Cardiac septum (tissue), 1 donor: ENCODE results near the gene PIBF1. TPM values are rescaled to one million over a fixed set of nuclear protein-coding genes. Genes with fewer than 3 reads are reported as not detected.
"Not testable (repeated sequence)": the region's sequence is repeated elsewhere in the genome, so short reads cannot be mapped to it uniquely, and the experiment has no call there.

Source experiments
- DNase-seq: peaks from one replicate; pipeline ENCODE4 v3.0.0-alpha.2; 2020; ENCODE audit warnings: low spot score
- intact Hi-C: fragments of 100-400 bp; cut with DNase I; formaldehyde crosslinking; loops from one replicate; pipeline ENCODE4 v1.14.0; 2022
- total RNA-seq: library from RNA; stranded (reverse); fragmentation: NEBNext Ultra II Directional; extraction: Animal tissue kit (Norgen Biotek cat#: 25700); gene quantifications from one replicate; pipeline ENCODE4 v1.2.1, GENCODE V29; 2021
- donor health status: DM: no; HTN: no; CAD: no.

PIBF1 gene
- total RNA-seq, 1 donor from 2014 or later: 14.2 TPM

- intact Hi-C loops: no loop called here
Observed at GRCh38 chr13:72986197-72986596, 204.3 kb downstream of the PIBF1 start.

GRCh38 chr13:72990953-72991352, 209.0 kb downstream of the PIBF1 start:
- intact Hi-C loops: no loop called here
- no peak for DNase-seq

More at GRCh38 chr13:72986197-72986596, 204.3 kb downstream of the PIBF1 start:
- DNase-seq: no peak

DNA sequence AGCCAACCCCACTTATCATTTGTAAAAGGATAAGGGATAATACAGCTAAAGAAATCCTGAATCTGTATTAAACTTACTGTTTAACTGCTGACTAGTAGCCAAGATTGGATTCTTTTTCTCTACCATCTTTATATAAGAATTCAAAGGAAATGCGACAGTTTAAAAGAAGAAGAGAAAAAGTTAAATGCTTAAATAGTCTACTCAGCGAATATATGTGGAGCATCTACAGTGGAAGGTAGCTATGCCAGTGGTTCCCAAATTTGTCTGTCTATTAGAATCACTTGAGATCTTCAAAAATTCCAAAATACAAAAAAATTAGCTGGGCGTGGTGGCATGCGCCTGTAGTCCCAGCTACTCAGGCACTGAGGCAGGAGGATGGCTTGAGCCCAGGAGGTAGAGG, 216.1 kb downstream of the PIBF1 start:
- intact Hi-C loops: no loop called here
- no peak for DNase-seq

DNA sequence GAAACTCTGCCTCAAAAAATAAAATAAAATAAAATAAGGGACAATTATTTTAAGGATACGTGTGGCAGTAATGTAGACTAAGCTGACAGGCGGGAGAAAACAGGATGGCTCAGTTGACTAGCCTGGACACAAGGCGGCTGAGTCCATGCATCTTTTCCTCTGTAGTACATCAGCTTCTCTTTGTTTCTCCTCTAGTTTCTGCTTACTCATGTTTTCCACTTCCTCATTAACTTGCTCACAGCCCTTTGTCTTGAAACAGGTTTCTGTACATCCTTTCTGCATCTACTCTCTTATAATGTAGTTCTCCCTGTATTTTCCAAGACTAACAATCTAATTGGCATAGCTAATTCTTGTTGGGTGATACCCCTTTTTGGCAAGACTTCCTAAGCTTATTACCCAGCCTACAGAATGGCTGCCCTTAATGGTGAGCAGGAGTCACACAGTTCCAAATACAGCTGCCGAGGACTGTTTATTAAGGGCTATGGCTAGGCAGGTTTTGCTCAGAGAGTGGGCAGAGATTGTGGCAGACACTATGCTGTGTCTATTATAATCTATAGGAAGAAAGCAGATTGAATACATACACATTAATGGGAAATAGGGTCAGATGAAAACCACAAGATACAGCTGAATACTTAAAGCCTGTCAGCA, 218.2 kb downstream of the PIBF1 start:
- DNase-seq: no peak
- intact Hi-C loops: no loop called here

DNA sequence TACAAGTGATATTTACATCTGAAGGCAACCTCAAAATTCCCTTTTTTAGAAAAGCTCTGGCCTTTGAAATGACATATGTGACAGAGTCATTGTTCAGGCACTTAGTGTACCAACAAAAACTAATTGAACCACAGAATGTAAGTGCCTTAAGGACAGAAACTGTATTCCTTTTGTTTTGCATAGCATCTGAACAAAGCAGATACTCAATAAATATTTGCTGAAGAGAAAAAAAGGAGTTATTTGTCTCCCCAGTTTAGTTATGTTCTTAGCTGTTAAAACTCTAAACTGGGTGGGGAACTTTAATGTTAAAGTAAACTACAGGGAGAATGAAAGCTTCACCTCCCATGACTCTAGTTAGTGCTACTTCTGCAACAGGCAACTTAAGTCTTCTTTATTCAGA, 220.0 kb downstream of the PIBF1 start:
- intact Hi-C loops: no loop called here
- DNase-seq: no peak

GRCh38 chr13:73011751-73012150, 229.8 kb downstream of the PIBF1 start:
- intact Hi-C loops: no loop called here

GRCh38 chr13:73015805-73016204, 233.9 kb downstream of the PIBF1 start:
- no peak for DNase-seq
- intact Hi-C loops: no loop called here

More at GRCh38 chr13:73011751-73012150, 229.8 kb downstream of the PIBF1 start:
- no peak for DNase-seq

DNA sequence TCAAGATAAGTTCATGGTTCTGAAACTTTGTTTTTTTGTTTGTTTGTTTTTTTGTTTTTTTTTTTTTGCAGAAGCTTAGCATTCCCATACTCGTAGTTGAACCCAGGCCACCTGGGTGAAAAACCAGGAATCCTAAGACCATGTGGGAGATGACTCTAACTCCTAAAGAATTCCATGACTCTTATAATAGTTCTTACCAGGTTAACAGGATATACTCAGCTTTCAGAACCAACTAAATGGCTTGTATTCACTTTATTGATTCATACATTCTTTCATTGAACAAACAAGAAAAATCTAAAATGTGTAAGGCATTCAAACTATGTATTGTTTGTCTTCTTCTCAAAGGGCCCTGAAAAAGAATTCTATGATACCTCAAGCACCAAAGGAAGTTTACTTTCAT, 236.4 kb downstream of the PIBF1 start:
- intact Hi-C loops: no loop called here
- DNase-seq: no peak

GRCh38 chr13:73025217-73026012, 243.5 kb downstream of the PIBF1 start:
- DNase-seq: no peak
- intact Hi-C loops: no loop called here

- DNase-seq: no peak
- intact Hi-C loops: no loop called here
Observed at GRCh38 chr13:73034901-73035300, 253.0 kb downstream of the PIBF1 start.

DNA sequence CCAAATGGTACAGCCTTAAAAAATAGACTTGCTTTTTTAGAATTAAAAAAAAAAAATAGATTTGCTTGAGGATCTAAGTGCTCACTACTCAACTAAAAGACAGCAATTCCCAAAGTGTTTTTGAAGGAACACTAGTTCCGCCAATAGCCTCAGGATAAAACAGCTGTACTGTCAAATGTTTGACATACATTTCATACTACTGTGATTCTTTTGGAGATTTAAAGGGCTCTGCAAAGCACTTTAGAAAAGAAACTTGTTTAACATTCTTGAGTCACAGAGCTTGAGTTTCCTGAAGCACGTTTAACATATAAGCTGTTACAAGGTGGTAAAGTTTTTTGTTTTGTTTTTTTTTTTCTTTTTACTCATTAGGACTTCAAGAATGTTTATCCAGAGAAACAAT, 253.7 kb downstream of the PIBF1 start:
- intact Hi-C loops: no loop called here
- no peak for DNase-seq

DNA sequence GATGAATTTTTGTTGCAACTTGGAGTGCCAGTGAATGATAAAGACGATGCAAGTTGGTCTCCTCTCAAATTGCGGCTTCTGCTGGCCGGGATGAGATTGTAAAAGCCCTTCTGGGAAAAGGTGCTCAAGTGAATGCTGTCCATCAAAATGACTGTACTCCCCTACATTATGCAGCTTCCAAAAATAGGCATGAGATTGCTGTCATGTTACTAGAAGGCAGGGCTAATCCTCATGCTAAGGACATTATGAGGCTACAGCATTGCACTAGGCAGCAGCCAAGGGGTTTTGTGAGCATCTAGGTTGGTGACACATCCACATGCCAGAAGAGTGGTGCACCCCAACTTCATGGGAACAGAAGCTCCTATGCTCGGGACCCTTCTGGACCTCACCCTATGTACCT, 254.6 kb downstream of the PIBF1 start:
- no peak for DNase-seq
- intact Hi-C loops: no loop called here

DNA sequence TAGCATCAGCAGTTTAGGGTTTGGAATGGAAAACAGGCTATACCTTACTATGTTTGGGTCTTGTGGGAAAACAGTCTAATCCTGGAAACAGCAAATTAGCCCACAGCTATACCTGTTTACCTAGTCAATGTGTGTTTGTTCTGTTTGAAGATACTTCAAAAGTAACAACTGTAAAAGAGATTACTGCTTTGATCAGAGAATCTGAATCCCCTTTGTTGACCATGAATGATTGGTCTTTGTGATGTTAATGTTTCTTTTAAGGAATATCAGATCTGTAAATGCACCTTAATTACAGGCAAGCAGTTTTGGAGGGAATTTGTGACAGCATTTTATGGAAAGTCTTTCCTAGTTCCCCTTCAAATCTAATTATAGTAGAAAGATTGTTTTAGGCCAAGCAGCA, 256.1 kb downstream of the PIBF1 start:
- DNase-seq: no peak
- intact Hi-C loops: no loop called here

- no peak for DNase-seq
- intact Hi-C loops: no loop called here
Observed at GRCh38 chr13:73039201-73040108, 257.5 kb downstream of the PIBF1 start.

DNA sequence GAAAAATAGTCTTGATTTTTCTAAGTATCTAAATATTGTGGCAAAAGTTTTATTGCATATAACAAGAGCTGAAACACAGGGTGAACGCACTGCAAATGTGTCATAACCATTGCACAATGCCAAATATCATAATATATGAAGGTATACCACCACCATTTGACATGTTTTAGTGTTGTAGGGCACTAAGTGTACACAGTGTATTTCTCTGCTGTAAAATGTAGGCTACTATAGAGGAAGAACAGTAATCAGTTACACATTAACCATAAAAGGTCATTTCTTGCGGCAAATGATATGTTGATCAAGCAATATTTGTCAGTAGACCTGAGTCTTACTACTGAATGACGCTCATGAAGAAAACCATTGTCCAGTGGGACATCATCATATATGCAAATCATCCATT, 258.6 kb downstream of the PIBF1 start:
- intact Hi-C loops: no loop called here
- DNase-seq: no peak

DNA sequence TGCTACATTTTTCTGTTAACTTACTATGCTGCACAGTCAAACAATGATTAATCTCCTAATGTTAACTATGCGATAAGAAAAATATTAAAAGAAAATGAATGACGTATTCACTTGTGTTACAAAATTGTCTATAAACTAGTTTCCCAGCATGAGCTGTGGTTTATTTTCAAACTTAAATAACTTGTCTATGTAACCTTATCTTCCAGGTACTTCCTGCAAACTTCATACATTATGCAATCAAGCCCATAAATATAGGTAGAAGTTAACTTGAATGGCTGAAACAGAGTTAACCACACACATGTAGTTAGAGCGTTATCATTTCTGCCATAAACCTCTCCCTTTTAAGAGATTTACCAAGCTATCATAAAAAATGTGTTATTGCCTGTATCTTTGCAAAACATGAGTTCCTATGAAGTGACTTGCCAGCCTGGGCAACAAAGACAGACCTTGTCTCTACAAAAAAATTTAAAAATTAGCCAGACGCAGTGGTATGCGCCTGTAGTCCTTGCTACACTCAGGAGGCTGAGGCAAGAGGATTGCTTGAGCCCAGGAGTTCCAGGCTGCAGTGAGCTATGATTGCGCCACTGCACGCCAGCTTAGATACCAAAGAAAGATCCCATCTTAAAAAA, 259.1 kb downstream of the PIBF1 start:
- intact Hi-C loops: no loop called here
- DNase-seq: no peak

DNA sequence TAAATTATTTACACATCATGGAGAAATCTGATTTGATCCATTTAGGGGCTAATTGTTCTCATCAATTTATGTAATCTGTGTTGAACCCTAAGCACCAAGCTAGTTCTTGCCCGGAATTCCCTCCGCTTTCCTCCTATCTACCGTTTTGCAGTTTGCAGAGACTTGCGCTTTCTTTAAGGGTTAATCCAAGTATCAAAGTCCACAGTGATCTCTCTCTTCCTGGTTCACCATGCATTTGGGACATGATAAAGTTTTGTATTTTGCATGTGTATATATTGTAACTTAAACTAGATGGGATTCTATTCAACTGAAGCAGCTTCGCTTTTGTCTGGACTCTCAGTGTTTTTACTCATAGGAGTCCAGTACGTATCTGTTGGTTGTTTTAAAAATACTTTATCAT, 263.1 kb downstream of the PIBF1 start:
- intact Hi-C loops: no loop called here
- DNase-seq: no peak

DNA sequence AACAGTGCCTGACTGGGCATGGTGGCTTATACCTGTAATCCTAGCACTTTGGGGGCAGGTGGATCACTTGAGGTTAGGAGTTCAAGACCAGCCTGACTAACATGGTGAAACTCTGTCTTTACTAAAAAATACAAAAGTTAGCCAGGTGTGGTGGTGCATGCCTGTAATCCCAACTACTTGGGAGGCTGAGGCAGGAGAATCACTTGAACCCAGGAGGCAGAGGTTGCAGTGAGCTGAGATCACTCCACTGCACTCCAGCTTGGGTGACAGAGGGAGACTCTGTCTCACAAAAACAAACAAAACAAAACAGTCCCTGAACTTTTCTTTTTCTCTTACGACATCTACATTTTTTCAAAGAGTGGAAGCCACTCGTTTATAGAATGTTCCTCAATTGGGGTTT, 266.7 kb downstream of the PIBF1 start:
- intact Hi-C loops, DNase-seq: not testable (repeated sequence)

GRCh38 chr13:73054712-73055111, 272.8 kb downstream of the PIBF1 start:
- intact Hi-C loops: no loop called here
- DNase-seq: no peak
